Activated CD4-positive, alpha-beta T cell treated with anti-CD3 and anti-CD28 coated beads, Interleukin-2, Interleukin-4, amounts not matched to agents 100 ng/mL and 50 ng/mL, durations not matched to agents 16 hours and 8 hours (primary cell): ENCODE measurements around the gene MAX.
A peak's percentile ranks its signal among the peaks of the same experiment; 100 is the strongest.

Source experiments
- DNase-seq: peaks from one replicate; pipeline ENCODE4 v3.0.0-alpha.2; 2020; ENCODE audit warnings: low spot score

Gene MAX

DNA sequence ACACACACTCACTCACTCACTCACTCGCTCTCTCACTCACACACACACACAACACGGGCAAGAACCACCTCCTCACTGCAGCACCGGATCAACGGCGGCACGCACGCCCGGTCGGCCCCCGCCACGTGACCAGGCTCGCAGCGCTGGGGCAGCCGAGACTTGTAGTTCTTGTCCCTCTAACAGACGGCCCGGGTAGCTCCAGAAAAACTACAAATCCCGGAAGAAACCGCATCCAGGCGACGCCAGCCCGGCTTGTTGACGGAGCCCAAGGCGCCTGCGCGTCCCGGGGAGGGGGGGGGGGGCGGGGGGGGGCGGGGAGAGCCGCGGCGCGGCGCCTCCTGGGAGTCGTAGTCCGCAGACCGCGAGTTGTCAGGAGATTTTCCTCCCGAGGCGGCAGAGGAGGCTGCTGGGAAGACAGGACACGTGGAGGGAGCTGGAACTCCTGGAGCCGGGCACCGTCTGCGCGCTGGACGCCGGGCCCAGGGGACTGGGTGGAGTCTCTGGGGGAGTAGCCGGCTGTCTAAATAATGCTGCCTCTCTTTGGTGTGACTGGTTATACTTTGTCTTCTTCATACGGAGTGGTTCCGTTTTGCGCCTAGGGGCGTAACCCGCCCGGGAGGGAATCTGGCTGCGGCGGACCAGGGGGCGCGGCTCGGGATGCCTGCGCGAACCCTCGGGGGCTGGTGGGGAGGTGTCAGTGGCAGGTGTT is at the start of gene MAX:
TSS of gene MAX (minus strand) at position 77 of the 709 bp plus-strand sequence. CDS start 178 bp downstream, outside the sequence.
- peak; percentile 99 for DNase-seq

GRCh38 chr14:65151609-65151956 is 49.3 kb upstream of the MAX start:
- no peak for DNase-seq

GRCh38 chr14:65150898-65151608 is 48.7 kb upstream of the MAX start:
- DNase-seq = no peak

GRCh38 chr14:65149116-65149515 is 46.8 kb upstream of the MAX start:
- DNase-seq = no peak

- DNase-seq = no peak
Observed at GRCh38 chr14:65144170-65144569, 41.9 kb upstream of the MAX start.

DNA sequence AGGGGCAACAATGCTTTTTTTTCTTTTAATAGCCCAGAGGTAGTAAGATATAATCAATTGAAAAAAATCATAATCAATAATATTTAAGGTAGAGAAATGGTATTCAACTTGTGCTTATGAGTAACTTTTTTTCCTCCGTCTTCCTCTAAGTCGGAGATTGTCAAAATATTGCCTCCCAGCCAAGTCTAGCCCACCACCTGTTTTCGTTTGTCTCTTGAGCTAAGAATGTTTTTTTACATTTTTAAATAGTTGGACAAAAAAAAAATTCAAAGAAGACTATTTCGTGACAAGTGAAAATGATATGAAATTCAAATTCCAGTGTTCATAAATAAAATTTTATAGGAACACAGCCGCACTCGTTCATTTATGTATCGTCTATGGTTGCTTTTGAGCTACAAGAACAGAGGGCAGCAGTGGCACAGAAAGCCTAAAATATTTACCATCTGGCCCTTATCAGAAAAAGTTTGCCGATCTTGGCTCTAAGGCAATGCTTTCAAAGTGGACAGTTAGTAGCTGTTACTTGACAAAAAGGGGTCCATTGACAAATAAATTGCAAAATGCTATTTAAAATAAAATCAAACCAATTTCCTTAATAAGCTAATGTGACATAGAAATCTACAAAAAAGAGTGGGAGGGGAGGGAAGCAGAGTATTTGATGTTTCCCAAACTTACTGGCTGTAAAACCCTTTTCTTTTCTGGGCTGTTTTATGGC is 40.8 kb upstream of the MAX start:
- no peak for DNase-seq

GRCh38 chr14:65142429-65142828 is 40.1 kb upstream of the MAX start:
- no peak for DNase-seq

- no peak for DNase-seq
Observed at GRCh38 chr14:65141523-65141922, 39.2 kb upstream of the MAX start.

DNA sequence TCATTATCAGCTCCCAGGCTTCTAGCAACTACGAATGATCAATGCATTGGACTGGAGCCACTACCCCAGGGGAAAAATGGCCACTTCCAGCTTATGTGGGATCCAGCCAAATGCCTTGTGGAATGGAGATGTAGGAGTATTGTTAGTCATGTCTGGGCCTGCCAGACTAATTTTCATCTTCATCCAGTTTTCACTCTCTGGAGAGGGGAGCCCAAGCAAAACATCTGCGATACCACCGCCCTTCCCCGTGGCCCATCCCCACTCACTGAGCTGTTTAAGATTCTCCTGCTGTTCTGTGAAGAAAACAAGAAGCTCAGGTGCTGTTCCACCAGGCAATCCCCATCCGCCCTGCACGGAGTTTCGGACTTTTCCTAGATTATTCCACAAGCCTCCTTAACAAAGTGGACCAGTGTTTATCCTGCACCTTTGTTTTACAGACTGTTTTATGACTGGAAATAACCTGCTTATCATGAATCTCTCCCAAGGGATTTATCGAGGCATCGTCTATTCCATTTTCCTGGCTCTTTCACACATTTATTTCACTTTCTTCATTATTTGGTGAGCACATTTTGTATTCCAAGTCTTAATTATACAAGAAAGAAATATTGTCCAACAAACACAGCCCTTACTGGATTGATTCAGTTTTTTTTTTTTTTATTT is 35.5 kb upstream of the MAX start:
- DNase-seq = no peak

DNA sequence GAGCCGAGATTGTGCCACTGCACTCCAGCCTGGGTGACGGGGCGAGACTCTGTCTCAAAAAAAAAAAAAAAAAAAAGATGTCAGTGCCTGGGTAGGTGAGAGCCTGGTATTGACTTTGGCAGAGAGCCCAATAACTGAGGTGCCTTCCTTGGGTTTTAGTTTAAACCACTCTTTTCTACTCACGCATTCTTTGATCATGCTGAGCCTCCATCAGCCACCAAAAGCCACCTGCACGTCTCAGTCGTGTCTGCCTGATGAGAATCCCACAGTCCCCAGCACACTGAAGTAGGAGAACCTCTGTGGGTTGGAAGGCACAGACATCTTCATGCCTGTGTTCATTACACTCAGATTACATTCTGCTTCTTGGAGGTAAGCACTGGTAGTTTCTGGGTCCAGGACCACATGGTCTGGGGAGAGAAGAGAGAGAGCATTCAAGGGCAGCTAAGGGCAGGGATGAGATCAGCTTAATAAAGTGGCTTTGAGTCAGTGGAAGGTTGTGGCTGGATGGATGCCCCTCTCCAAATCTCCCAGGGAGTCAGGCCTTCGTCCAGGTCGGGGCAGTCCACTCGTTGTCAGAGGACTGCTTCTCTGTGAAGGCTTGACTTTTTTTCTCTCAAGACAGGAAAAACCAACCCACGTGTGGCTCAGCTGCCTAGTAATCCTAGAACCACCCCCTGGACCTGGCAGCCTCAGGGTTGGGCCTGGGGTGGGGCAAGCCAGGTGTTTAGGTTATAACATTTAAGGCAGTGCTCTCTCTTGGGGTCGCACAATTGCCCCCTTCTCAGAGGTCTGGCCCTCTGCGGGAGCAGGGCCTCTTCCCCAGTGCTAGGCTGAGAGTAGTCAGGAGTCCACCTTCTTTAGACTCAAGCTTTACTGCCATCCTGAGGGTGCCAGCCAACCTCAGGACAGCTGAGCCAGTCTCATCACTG is 32.6 kb upstream of the MAX start:
- DNase-seq = no peak

GRCh38 chr14:65132855-65133254 is 30.5 kb upstream of the MAX start:
- DNase-seq = no peak

DNA sequence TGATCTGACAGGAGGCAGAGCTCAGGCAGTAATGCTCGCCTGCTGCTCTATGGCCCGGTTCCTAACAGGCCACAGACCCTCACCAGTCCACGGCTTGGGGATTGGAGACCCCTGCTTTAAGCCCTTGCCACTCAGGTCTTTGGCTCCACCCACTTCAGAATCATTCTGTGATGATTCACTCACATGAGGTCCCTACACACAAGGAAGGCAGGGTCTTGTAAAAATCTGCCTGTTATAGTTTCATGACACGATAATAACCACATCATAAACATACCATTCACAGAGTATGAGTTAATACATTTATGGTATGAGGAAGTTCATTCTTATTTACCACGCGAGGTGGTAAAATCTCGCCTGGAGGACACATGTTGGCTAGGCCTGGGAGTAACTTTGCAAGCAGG is 29.0 kb upstream of the MAX start:
- DNase-seq = no peak

DNA sequence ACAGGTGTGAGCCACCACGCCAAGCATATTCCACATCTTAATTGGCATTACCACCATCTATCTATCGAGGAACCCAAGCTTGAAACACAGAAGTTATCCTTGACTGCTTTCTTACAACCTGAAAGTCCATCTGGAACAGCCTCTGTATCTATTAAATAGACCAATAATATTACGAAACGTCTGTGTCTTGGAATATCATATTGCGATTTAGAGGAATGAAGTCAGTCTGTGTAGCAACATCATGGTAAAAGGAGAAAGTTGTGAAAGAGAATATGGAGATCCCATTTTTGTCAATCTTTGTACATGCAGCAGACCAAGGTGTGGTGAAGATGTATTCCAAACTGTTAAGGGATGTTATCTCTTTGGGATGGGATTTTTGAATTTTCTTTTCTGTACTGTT is 25.8 kb upstream of the MAX start:
- DNase-seq = no peak

GRCh38 chr14:65117769-65118745 is 15.7 kb upstream of the MAX start:
- DNase-seq = no peak

GRCh38 chr14:65115615-65116014 is 13.3 kb upstream of the MAX start:
- no peak for DNase-seq

DNA sequence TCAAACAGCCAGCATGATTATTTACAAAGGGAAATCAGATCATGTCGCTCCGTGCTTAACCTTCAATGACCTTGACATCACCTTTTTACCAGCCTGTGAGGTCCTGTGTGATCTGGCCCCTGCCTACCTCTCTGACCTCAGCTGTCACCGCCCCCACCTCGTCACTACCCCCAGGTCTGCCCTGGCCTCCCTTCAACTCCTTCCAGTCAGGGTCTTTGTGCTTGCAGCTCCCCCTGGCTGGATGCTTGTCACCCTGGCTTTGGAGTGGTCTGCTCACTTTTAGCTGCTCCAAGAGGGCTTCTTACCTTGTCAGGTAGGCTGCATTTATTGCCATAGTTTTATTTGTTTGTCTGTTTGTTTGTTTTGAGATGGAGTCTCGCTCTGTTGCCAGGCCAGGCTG is 8.2 kb upstream of the MAX start:
- DNase-seq = no peak

DNA sequence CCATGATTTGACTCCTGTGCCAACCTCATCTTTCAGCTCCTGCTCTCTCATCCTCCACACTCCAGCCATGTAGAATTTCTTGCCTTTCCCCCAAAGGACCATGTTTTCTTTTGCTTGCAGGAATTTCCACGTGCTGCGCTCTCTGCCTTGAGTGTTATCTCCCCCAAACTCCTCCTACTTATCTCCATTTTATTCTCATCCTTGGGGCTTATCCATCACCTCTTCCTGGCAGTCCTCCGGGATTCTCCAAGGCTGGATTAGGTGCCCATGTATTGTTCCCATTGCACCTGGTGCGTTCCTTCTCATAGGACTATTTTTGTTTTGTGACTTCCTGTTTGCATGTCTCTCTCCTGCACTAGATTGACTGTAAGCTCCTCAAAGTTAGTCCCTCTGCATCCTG is 7.0 kb upstream of the MAX start:
- no peak for DNase-seq

DNA sequence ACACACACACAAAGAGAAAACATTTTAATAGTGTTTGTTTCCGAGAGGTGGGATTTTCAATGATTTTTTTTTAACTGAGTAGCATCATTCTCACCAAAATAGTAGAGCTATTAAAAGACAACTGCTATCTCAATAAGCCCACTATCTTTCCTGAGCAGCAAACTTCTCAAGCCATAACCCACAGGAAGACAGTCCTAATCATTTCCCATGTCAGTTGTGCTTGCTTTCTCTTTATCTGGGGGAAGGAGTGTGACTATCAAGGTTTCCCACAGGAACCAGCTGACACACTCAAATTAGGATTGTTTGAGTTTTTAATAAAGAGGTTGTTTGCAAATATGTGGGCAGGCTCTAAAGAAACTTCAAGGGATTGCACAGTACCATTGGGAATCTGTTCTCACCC is 4.9 kb upstream of the MAX start:
- DNase-seq = no peak

DNA sequence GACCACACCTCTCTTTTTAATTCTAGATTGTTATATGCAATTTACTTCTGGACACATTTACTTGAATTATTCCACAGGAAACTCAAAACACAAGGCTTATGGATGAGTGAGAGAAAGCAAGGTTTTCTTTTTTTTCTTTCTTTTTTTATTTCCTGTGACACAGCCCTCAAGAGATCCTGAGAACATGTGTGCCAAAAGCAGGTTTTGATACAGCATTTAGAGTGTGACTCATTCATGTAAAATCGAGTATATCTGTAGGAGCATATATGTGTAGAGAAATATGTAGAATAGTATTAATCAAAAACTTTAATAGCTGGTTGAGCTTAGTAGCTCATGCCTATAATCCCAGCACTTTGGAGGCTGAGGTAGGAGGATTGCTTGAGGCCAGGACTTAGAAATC is 4.4 kb upstream of the MAX start:
- DNase-seq = no peak

DNA sequence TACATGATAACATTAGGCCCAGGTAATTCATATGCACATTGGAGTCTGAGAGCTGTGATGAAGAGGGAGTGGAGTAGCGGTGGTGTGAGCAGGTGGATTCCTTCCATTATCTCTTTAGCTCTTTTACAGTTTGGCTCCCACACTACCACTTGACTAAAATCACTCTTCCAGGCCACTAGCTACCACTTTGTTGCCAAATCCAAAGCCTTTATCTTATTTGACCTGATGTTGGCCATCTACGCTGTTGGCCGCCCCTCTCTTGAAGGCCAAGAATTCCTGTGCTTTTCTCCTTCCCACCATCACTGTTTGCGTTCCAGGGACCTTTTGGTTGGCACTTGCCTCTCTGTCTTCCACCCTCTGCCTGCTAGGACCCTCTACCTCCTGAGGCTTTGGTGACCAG is 4.0 kb upstream of the MAX start:
- DNase-seq = no peak
